Measurements from ENCODE around the gene NFAM1. TPM values are rescaled to one million over a fixed set of nuclear protein-coding genes. Genes with fewer than 3 reads are reported as not detected.

Gene NFAM1
- total RNA-seq, 1 experiment from 2014 or later, result 0.47 TPM

GRCh38 chr22:42368379-42369249, 63.6 kb downstream of the NFAM1 start:
- in situ Hi-C loops (cut with HindIII; ENCODE audit: low sequenced_read_pairs), result no loop called here
- DNase-seq (ENCODE audit: low spot score), result no peak

GRCh38 chr22:42367980-42368378, 64.2 kb downstream of the NFAM1 start:
- in situ Hi-C loops (cut with HindIII; ENCODE audit: low sequenced_read_pairs), result no loop called here
- DNase-seq (ENCODE audit: low spot score), result no peak

- peak; percentile 81 for DNase-seq (ENCODE audit: low spot score)
- in situ Hi-C loops (cut with HindIII; ENCODE audit: low sequenced_read_pairs), result no loop called here
Measured at GRCh38 chr22:42366806-42367581, 65.2 kb downstream of the NFAM1 start.

GRCh38 chr22:42365942-42366695, 66.1 kb downstream of the NFAM1 start:
- no peak for DNase-seq (ENCODE audit: low spot score)
- in situ Hi-C loops (cut with HindIII; ENCODE audit: low sequenced_read_pairs), result no loop called here

- DNase-seq (ENCODE audit: low spot score), result no peak
- in situ Hi-C loops (cut with HindIII; ENCODE audit: low sequenced_read_pairs), result no loop called here
Measured at GRCh38 chr22:42365111-42365865, 66.9 kb downstream of the NFAM1 start.

GRCh38 chr22:42364604-42365110, 67.5 kb downstream of the NFAM1 start:
- no peak for DNase-seq (ENCODE audit: low spot score)

GRCh38 chr22:42363892-42364291, 68.3 kb downstream of the NFAM1 start:
- in situ Hi-C loops (cut with HindIII; ENCODE audit: low sequenced_read_pairs), result no loop called here

More at GRCh38 chr22:42364604-42365110, 67.5 kb downstream of the NFAM1 start:
- in situ Hi-C loops (cut with HindIII; ENCODE audit: low sequenced_read_pairs), result no loop called here

GRCh38 chr22:42361523-42361922, 70.7 kb downstream of the NFAM1 start:
- no peak for DNase-seq (ENCODE audit: low spot score)
- in situ Hi-C loops (cut with HindIII; ENCODE audit: low sequenced_read_pairs), result no loop called here

More at GRCh38 chr22:42363892-42364291, 68.3 kb downstream of the NFAM1 start:
- DNase-seq (ENCODE audit: low spot score), result no peak

- in situ Hi-C loops (cut with HindIII; ENCODE audit: low sequenced_read_pairs), result no loop called here
Measured at GRCh38 chr22:42360348-42360747, 71.9 kb downstream of the NFAM1 start.

GRCh38 chr22:42358643-42359558, 73.3 kb downstream of the NFAM1 start:
- DNase-seq (ENCODE audit: low spot score), result no peak
- in situ Hi-C loops (cut with HindIII; ENCODE audit: low sequenced_read_pairs), result no loop called here

More at GRCh38 chr22:42360348-42360747, 71.9 kb downstream of the NFAM1 start:
- no peak for DNase-seq (ENCODE audit: low spot score)

- DNase-seq (ENCODE audit: low spot score), result no peak
- in situ Hi-C loops (cut with HindIII; ENCODE audit: low sequenced_read_pairs), result no loop called here
Measured at GRCh38 chr22:42357634-42358296, 74.4 kb downstream of the NFAM1 start.

- no peak for DNase-seq (ENCODE audit: low spot score)
- in situ Hi-C loops (cut with HindIII; ENCODE audit: low sequenced_read_pairs), result no loop called here
Measured at GRCh38 chr22:42357221-42357620, 75.0 kb downstream of the NFAM1 start.

- in situ Hi-C loops (cut with HindIII; ENCODE audit: low sequenced_read_pairs), result no loop called here
- no peak for DNase-seq (ENCODE audit: low spot score)
Measured at GRCh38 chr22:42356533-42356932, 75.7 kb downstream of the NFAM1 start.

- in situ Hi-C loops (cut with HindIII; ENCODE audit: low sequenced_read_pairs), result no loop called here
- DNase-seq (ENCODE audit: low spot score), result peak; percentile 79
Measured at GRCh38 chr22:42353883-42354727, 78.1 kb downstream of the NFAM1 start.

GRCh38 chr22:42350373-42350772, 81.8 kb downstream of the NFAM1 start:
- DNase-seq (ENCODE audit: low spot score), result no peak
- in situ Hi-C loops (cut with HindIII; ENCODE audit: low sequenced_read_pairs), result no loop called here

- no peak for DNase-seq (ENCODE audit: low spot score)
- in situ Hi-C loops (cut with HindIII; ENCODE audit: low sequenced_read_pairs), result no loop called here
Measured at GRCh38 chr22:42347281-42347824, 84.8 kb downstream of the NFAM1 start.

Data from G401 (cell line).